Measurements from ENCODE around the gene FIBCD1. TPM values are rescaled to one million over a fixed set of nuclear protein-coding genes. Genes with fewer than 3 reads are reported as not detected.

The FIBCD1 gene
- total and polyA plus RNA-seq, 2 of the 8 experiments (the other 6 are each of a cell fraction or from before 2014, with no cell fraction given): 6.1 to 8.8 TPM

- H3K56ac ChIP-seq (replicated peaks; ENCODE audit: insufficient read length, low read depth, low read length): no peak overlapping the region
- H3K4me2 ChIP-seq (ENCODE audit: insufficient read depth in 1 of 2, low read depth in 2 of 2, low read length in 2 of 2): peak overlapping the region; percentile 0 to 83
- H2AK5ac ChIP-seq (ENCODE audit: low read depth, low read length): no peak overlapping the region
- no peak overlapping the region for H3K23ac ChIP-seq (ENCODE audit: insufficient read length)
- peaks cover 14% of the 10 kb centered on the region; the same call in 1 of the 2 replicates for H3K23me2 ChIP-seq (ENCODE audit: low read depth, low read length)
- H3K9ac ChIP-seq (replicated peaks in 1 of 4; ENCODE audit: extremely low read depth in 1 of 4, low read depth in 3 of 4, low read length in 3 of 4): peak overlapping the region in 1 of 4 experiments; percentile 39; a peak in 1 of 7 replicates
- H4K5ac ChIP-seq (ENCODE audit: insufficient read length, low read depth, low read length): no peak overlapping the region
- H3K4ac ChIP-seq (replicated peaks; ENCODE audit: insufficient read length, low read depth, low read length): no peak overlapping the region
- no peak overlapping the region for H2BK5ac ChIP-seq (ENCODE audit: low read depth, low read length)
- no peak overlapping the region for H3K27ac ChIP-seq (ENCODE audit: low read depth, low read length)
- TF ChIP-seq EZH2 (IDR thresholded peaks at IDR 0.05; ENCODE audit: low read depth, low read length, severe bottlenecking) (peak; percentile 16), NANOG (IDR thresholded peaks at IDR 0.05; ENCODE audit: insufficient read depth, low read depth, low read length, poor library complexity, severe bottlenecking) (no peak), RBBP5 (IDR thresholded peaks at IDR 0.05; ENCODE audit: borderline replicate concordance, low read depth, low read length) (peak; percentile 5; the same call in 1 of the 2 replicates), TAF7 (optimal IDR thresholded peaks at IDR 0.05; ENCODE audit: borderline replicate concordance, low read depth, low read length) (no peak), TBP (IDR thresholded peaks at IDR 0.05; ENCODE audit: low read depth, low read length) (no peak), CREB1 (IDR thresholded peaks at IDR 0.05) (no peak), NRF1 (IDR thresholded peaks at IDR 0.05; ENCODE audit: low read depth, low read length) (no peak), POLR2AphosphoS5 (IDR thresholded peaks at IDR 0.05; ENCODE audit: low read depth, low read length) (no peak), GABPA (IDR thresholded peaks at IDR 0.05; ENCODE audit: borderline replicate concordance, insufficient read depth, low read length) (no peak)
- H3K79me2 ChIP-seq (ENCODE audit: control insufficient read depth in 1 of 2, insufficient read depth in 2 of 2, low read length in 2 of 2): no peaks in the 10 kb centered on the region
- H2BK15ac ChIP-seq (ENCODE audit: low read length): no peak overlapping the region
- no peak overlapping the region for H2AFZ ChIP-seq (ENCODE audit: low read length)
- FAIRE-seq: no peak
- 8% methylated on average over 22 of the region's 52 CpGs; no CpG with 5 or more reads in 1 of the 2 experiments for WGBS, 2 experiments (ENCODE audit: extremely low coverage in 1 of 2, insufficient coverage in 1 of 2, insufficient read length in 1 of 2, insufficient replicate concordance in 2 of 2, low coverage in 1 of 2, low lambda C conversion rate in 2 of 2, missing lambda C conversion rate in 1 of 2)
- DNase-seq (ENCODE audit: low read depth in 1 of 2, low spot score in 2 of 2): peak in 1 of 2 experiments; percentile 66
- H3K27me3 ChIP-seq (replicated peaks in 1 of 4; ENCODE audit: control insufficient read depth in 3 of 4, extremely low read depth in 1 of 4, insufficient read depth in 3 of 4, low read length in 3 of 4): peaks cover 18 to 44% (median 32%) of the 10 kb centered on the region in 4 experiments
- H2BK12ac ChIP-seq (ENCODE audit: low read depth, low read length): peak overlapping the region; percentile 80; the same call in 1 of the 2 replicates
- peaks cover 8 to 51% (median 26%) of the 10 kb centered on the region in 4 experiments for H3K4me1 ChIP-seq (replicated peaks in 1 of 4; ENCODE audit: control insufficient read depth in 3 of 4, insufficient read depth in 4 of 4, low read length in 3 of 4)
- ChIA-PET CTCF (ENCODE audit: partially characterized antibody) (no interaction called here), POLR2A (ENCODE audit: partially characterized antibody) (no interaction called here)
- H3K9me3 ChIP-seq (ENCODE audit: insufficient read depth in 2 of 2, low read depth in 1 of 2, low read length in 1 of 2): no peaks in the 10 kb centered on the region
- H3K79me1 ChIP-seq (ENCODE audit: low read depth, low read length): no peaks in the 10 kb centered on the region
- H3K14ac ChIP-seq (ENCODE audit: insufficient read length): no peak overlapping the region
- no peaks in the 10 kb centered on the region; a peak in 1 of 8 replicates for H3K36me3 ChIP-seq (ENCODE audit: control insufficient read depth in 2 of 4, insufficient read depth in 4 of 4, low read length in 3 of 4)
- no peak overlapping the region for H4K91ac ChIP-seq (replicated peaks; ENCODE audit: insufficient read length, low read length)
- no peak overlapping the region for H2BK20ac ChIP-seq (ENCODE audit: low read length)
- peak overlapping the region; percentile 56 to 96 (median 62) for H3K4me3 ChIP-seq (ENCODE audit: extremely low read depth in 1 of 4, insufficient read depth in 2 of 4, low read depth in 3 of 4, low read length in 4 of 4)
- peak overlapping the region; percentile 22; the same call in 1 of the 2 replicates for H4K8ac ChIP-seq (ENCODE audit: extremely low read depth, insufficient read depth, low read length)
- H2BK120ac ChIP-seq (replicated peaks; ENCODE audit: low read depth, low read length): no peak overlapping the region
- H4K20me1 ChIP-seq (replicated peaks in 1 of 2; ENCODE audit: control insufficient read depth in 1 of 2, insufficient read depth in 2 of 2, low read length in 2 of 2): peaks cover 3 to 5% of the 10 kb centered on the region in 2 experiments
- peak overlapping the region; percentile 60; the same call in 1 of the 2 replicates for H3K18ac ChIP-seq (ENCODE audit: extremely low read depth, low read length)
Observed at GRCh38 chr9:130938184-130938651, 829 bp downstream of the FIBCD1 start.
